Astrocyte of the spinal cord (primary cell): Measurements from ENCODE around the gene ULBP1.
A peak's percentile ranks its signal among the peaks of the same experiment; 100 is the strongest.
"Not testable (repeated sequence)": the region's sequence is repeated elsewhere in the genome, so short reads cannot be mapped to it uniquely, and the experiment has no call there.

Source experiments
- DNase-seq: peaks from one replicate; pipeline ENCODE4 v3.0.0; 2011; ENCODE audit warnings: low read depth, low spot score
- H3K4me3 ChIP-seq: 2 replicates; pipeline ENCODE4 v1.5.1; 2011; ENCODE audit warnings: low read depth, mild to moderate bottlenecking, low read length, moderate library complexity
- in situ Hi-C: cut with HindIII; loops from 2 replicates; pipeline ENCODE4 v1.10.0; 2017; ENCODE audit warnings: low sequenced_read_pairs
- TF ChIP-seq, protein P1 (sequence below): IDR thresholded peaks from 2 replicates; pipeline ENCODE4 v1.5.1; 2012; ENCODE audit warnings: low read depth, mild to moderate bottlenecking, low read length, inconsistent platforms

Gene ULBP1

DNA sequence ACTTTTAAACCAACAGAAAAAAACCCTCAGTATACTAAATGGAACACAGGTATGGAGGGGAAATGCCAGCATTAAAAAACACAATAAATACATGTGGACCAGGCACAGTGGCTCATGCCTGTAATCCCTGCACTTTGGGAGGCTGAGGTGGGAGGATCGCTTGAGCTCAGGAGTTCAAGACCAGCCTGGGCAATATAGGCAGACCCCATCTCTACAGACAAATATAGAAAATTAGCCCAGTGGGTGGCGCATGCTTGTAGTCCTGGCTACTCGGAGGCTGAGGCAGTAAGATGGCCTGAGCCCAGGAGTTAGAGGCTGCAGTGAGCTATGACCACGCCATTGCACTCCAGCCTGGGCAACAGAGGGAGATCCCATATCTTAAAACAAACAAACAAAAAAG lies 3.9 kb upstream of the ULBP1 start:
- H3K4me3 ChIP-seq, DNase-seq, in situ Hi-C loops: not testable (repeated sequence)

- in situ Hi-C loops: no loop called here
- TF ChIP-seq, protein P1, sequence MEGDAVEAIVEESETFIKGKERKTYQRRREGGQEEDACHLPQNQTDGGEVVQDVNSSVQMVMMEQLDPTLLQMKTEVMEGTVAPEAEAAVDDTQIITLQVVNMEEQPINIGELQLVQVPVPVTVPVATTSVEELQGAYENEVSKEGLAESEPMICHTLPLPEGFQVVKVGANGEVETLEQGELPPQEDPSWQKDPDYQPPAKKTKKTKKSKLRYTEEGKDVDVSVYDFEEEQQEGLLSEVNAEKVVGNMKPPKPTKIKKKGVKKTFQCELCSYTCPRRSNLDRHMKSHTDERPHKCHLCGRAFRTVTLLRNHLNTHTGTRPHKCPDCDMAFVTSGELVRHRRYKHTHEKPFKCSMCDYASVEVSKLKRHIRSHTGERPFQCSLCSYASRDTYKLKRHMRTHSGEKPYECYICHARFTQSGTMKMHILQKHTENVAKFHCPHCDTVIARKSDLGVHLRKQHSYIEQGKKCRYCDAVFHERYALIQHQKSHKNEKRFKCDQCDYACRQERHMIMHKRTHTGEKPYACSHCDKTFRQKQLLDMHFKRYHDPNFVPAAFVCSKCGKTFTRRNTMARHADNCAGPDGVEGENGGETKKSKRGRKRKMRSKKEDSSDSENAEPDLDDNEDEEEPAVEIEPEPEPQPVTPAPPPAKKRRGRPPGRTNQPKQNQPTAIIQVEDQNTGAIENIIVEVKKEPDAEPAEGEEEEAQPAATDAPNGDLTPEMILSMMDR: no peak
- no peak overlapping the region for H3K4me3 ChIP-seq
- DNase-seq: no peak
Measured at GRCh38 chr6:149960488-149960887, 3.3 kb upstream of the ULBP1 start.

GRCh38 chr6:149961728-149962425 lies 1.9 kb upstream of the ULBP1 start:
- TF ChIP-seq, protein P1: no peak
- DNase-seq: no peak
- no peak overlapping the region for H3K4me3 ChIP-seq
- in situ Hi-C loops: no loop called here

GRCh38 chr6:149962461-149963211 lies 1.1 kb upstream of the ULBP1 start:
- no peak for DNase-seq
- in situ Hi-C loops: no loop called here
- TF ChIP-seq, protein P1: no peak
- H3K4me3 ChIP-seq: no peak overlapping the region

DNA sequence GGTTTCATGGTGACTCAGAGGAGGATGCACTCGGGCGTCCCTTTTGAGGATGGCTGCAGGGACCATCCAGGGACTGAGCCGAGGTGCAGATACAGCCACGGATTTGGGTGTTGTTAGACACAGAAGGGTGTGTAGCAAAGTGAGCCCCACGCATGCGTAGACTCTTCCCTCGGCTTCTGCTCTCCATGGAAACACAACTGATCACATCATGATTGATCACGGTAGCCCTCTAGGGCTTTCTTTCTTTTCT lies 606 bp upstream of the ULBP1 start:
- peak; percentile 50 for DNase-seq
- peak overlapping the region; percentile 48 for H3K4me3 ChIP-seq
- in situ Hi-C loops: no loop called here
- TF ChIP-seq, protein P1: no peak

- peak; percentile 42 for DNase-seq
- in situ Hi-C loops: no loop called here
- peak overlapping the region; percentile 48 for H3K4me3 ChIP-seq
- TF ChIP-seq, protein P1: no peak
Measured at GRCh38 chr6:149964308-149965193, 808 bp downstream of the ULBP1 start.
